Endothelial cell of hepatic sinusoid (primary cell): ENCODE results near the gene SIDT2.
"Not testable (repeated sequence)": the region's sequence is repeated elsewhere in the genome, so short reads cannot be mapped to it uniquely, and the experiment has no call there.

ENCODE experiments used
- in situ Hi-C: cut with HindIII; loops from 2 replicates; pipeline ENCODE4 v1.10.0; 2017; ENCODE audit warnings: low sequenced_read_pairs

The SIDT2 gene

GRCh38 chr11:117171404-117172061, 7.0 kb upstream of the SIDT2 start:
- in situ Hi-C loops: no loop called here

- in situ Hi-C loops: no loop called here
Observed at GRCh38 chr11:117172724-117173421, 5.7 kb upstream of the SIDT2 start.

- in situ Hi-C loops: loop anchor here (5.0 kb wide), 1 partner anchor 62 kb away; no protein-coding TSS in a partner anchor
Observed at GRCh38 chr11:117175104-117175503, 3.4 kb upstream of the SIDT2 start.

DNA sequence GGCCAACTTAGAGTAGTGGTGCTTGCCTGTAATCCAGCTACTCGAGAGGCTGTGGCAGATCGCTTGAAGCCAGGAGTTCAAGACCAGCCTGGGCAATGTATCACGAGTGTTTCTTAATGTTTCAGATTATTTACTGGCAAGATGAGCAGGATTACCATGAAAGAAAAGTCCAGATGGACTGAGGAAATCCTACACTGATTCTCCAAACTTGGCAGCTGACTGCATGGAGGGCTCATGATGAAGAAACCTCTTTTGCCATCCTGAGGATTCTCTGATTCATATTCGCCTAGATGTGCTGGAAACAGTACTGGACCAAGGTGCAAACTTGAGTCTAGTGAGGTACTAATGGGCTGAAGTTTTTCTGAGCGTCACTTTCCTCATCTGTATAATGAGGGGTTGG, 2.8 kb upstream of the SIDT2 start:
- in situ Hi-C loops: loop anchor here (5.0 kb wide), 1 partner anchor 62 kb away; no protein-coding TSS in a partner anchor

- in situ Hi-C loops: loop anchor here (5.0 kb wide), 1 partner anchor 61 kb away; no protein-coding TSS in a partner anchor
Observed at GRCh38 chr11:117176186-117176585, 2.4 kb upstream of the SIDT2 start.

DNA sequence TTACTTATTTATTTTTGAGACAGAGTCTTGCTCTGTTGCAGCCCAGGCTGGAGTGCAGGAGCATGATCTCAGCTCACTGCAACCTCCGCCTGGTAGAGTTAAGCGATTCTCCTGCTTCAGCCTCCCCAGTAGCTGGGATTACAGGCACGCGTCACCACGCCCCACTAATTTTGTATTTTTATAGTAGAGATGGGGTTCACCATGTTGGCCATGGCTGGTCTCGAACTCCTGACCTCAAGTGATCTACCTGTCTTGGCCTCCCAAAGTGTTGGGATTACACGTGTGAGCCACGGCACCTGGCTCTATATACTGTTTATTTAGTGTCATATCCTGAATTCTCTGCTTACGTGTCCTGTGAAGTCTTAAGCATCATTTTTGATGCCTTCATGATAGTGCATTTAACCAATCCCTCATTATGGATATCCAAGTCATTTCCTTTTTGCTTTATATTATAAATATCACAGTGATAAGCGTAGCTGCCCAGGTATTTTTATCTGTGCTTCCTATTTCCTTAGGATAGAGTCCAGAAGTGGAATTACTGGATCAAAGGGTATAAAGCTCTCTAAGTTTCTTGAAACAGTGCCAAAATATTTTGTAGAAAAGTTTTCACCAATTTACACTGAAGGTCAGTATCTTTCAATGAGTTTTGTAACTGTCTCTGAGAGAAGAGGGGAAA, 871 bp upstream of the SIDT2 start:
- in situ Hi-C loops: loop anchor here (5.0 kb wide), 1 partner anchor 60 kb away; no protein-coding TSS in a partner anchor

- in situ Hi-C loops: loop anchor here (5.0 kb wide), 1 partner anchor 58 kb away; no protein-coding TSS in a partner anchor
Observed at GRCh38 chr11:117179048-117179999, 781 bp downstream of the SIDT2 start.

GRCh38 chr11:117180020-117180419, 1.5 kb downstream of the SIDT2 start:
- in situ Hi-C loops: no loop called here

DNA sequence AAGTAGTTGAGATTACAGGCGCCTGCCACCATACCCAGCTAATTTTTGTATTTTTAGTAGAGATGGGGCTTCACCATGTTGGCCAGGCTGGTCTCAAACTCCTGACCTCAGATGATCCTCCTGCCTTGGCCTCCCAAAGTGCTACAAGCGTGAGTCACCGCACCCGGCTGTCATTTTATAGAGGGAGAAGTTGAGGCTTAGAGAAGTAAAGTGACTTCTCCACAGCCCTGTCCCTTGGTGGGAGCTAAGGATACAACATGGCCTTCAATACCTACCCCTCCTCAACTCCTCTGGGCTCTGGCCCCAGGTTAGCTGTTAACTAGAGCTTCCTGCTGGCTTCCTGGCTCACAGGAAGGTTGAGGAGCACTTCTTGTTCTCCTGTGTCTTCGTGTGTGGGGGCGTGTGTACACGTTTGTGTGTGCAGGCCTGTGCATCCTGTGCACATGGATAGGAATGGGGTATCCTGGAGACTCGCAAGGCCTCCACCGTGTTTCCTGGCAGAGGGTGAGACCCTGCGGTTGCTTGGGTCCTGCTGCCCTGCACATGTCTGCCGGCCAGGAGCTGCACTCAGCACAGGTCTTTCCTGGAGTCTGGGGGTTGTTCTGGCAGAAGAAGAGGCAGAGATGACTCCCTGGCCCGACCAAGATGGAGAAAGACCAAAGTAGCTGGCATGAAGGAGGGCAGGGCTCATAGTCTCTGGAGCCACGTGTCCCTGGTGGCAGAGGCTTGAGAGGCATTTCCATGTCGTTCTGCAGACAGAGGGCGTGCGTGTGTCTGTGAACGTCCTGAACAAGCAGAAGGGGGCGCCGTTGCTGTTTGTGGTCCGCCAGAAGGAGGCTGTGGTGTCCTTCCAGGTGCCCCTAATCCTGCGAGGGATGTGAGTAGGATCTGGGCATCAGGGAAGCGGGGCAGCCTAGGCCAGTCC, 2.4 kb downstream of the SIDT2 start:
- in situ Hi-C loops: no loop called here

GRCh38 chr11:117181586-117182550, 3.3 kb downstream of the SIDT2 start:
- in situ Hi-C loops: no loop called here

DNA sequence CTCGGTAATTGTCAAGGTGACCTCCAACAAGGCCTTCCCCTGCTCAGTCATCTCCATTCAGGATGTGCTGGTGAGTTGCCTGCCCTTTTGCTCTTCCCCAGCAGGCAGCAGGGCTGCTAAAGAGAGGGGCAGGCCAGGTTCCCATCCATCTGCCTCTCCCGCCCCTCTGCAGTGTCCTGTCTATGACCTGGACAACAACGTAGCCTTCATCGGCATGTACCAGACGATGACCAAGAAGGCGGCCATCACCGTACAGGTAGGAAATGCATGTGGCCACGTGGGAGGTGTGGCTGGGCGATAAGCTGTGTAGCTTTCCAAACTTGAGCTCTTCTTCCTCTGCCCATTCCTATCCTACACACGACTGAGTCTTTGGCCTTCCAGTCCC, 4.0 kb downstream of the SIDT2 start:
- in situ Hi-C loops: no loop called here

GRCh38 chr11:117183178-117183577, 4.6 kb downstream of the SIDT2 start:
- in situ Hi-C loops: not testable (repeated sequence)

DNA sequence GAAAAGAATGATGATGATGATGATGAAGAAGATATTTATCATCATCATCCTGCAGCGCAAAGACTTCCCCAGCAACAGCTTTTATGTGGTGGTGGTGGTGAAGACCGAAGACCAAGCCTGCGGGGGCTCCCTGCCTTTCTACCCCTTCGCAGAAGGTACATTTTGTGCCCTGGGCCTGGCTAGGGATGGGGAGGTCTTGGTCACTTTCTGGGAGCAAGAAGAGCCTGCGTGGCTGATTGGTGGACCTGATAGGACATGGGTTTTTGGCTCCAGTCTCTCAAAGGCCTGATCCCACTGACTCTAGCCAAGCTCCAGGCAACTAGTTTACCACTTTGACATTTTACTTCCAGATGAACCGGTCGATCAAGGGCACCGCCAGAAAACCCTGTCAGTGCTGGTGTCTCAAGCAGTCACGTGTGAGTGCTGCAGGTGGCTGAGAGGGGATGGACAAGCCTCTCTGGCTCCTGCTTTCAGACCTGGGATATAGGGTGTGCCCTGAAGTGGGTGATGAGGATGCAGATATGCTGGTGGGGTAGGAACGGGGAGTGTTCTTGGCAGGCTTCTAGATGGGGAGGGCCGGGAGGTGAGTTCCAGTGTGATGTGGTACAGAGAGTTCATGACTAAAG, 5.3 kb downstream of the SIDT2 start:
- in situ Hi-C loops: no loop called here

DNA sequence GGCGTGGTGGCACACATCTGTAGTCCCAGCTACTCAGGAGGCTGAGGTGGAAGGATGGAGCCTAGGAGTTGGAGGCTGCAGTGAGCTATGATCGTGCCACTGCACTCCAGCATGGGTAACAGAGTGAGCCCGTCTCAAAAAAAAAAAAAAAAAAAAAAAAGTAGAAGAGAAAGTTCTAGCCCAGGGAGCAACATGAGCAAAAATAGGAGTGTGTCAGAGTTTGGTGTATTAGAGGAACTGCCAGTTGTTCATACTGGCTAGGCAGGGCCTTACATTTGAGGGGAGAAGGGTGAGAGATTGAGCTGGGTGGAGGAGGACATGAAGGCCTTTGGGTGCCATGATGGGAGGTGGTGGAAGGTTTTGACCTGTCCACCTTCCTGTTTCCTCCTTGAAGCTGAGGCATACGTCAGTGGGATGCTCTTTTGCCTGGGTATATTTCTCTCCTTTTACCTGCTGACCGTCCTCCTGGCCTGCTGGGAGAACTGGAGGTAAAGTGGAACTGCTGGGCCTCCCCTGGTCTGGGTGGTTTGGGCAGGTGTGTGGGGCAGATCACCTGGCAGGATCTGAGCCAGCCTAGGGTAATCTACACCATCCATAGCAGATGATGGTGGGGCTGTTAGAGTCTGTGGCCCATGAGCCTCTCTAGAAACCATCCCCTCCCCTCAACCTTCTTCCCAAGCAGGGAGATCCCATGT, 7.3 kb downstream of the SIDT2 start:
- in situ Hi-C loops: no loop called here

DNA sequence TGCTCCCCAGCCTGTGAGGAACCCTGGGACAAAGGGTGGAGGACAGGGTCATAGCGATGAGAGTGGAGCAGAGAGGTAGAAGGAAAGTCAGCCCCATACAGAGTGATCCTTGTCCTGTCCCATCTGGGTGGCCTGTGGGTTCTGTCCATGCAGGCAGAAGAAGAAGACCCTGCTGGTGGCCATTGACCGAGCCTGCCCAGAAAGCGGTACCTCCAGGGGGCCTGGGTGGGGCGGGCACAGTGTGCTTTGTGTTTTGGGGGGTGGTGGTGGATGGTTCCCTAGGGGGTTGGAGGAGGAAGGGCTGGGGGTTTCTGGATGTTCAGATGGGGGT, 7.9 kb downstream of the SIDT2 start:
- in situ Hi-C loops: no loop called here

GRCh38 chr11:117187007-117187406, 8.5 kb downstream of the SIDT2 start:
- in situ Hi-C loops: no loop called here

GRCh38 chr11:117187428-117187798, 8.9 kb downstream of the SIDT2 start:
- in situ Hi-C loops: no loop called here
